K562 (cell line): ENCODE data around the gene FCAMR. TPM values are rescaled to one million over a fixed set of nuclear protein-coding genes. Genes with fewer than 3 reads are reported as not detected.
A peak's percentile ranks its signal among the peaks of the same experiment; 100 is the strongest.

Experiments
- ARID4B ChIP-seq: sonication (generic); formaldehyde crosslinking; IDR thresholded peaks from 2 replicates; pipeline ENCODE4 v1.8.0; 2022; ENCODE audit warnings: mild to moderate bottlenecking, missing genetic modification reagents
- CCNT2 ChIP-seq: IDR thresholded peaks from 2 replicates; pipeline ENCODE4 v1.6.1; 2011; ENCODE audit warnings: borderline replicate concordance, low read depth, mild to moderate bottlenecking, moderate library complexity, mixed read lengths, low read length; ENCODE audit not compliant: insufficient read length; ENCODE audit errors: extremely low read depth
- DNMT1 ChIP-seq: fragments of 450-650 bp; IDR thresholded peaks from 2 replicates; pipeline ENCODE4 v1.6.1; 2016; ENCODE audit warnings: antibody characterized with exemption, mild to moderate bottlenecking
- GABPB1 ChIP-seq: sonication (generic); formaldehyde crosslinking; IDR thresholded peaks from 2 replicates; pipeline ENCODE4 v1.8.0; 2022; ENCODE audit warnings: mild to moderate bottlenecking, missing genetic modification reagents
- IRF9 ChIP-seq: fragments of 450-650 bp; IDR thresholded peaks from 2 replicates; pipeline ENCODE4 v1.6.1; 2016; ENCODE audit warnings: missing biosample characterization, missing genetic modification characterization
- JUN ChIP-seq, 2 experiments: sonication (generic) in 1 of 2; formaldehyde crosslinking in 1 of 2; IDR thresholded peaks; 2 replicates each; pipeline versions ENCODE4 v1.6.1 to v1.8.0; 2012 to 2022; ENCODE audit warnings: borderline replicate concordance in 2 of 2, mild to moderate bottlenecking in 2 of 2, improper control_type of control experiment in 1 of 2, low read depth in 1 of 2, low read length in 1 of 2, missing genetic modification reagents in 1 of 2
- MAFK ChIP-seq: IDR thresholded peaks from 2 replicates; pipeline ENCODE4 v1.6.1; 2011; ENCODE audit warnings: low read length, improper control_type of control experiment
- MITF ChIP-seq: IDR thresholded peaks from 2 replicates; pipeline ENCODE4 v1.6.1; 2014; ENCODE audit warnings: antibody characterized with exemption
- MNT ChIP-seq, 2 experiments: fragments of 450-650 bp; conservative IDR thresholded peaks; 2 replicates each; pipeline ENCODE4 v1.6.1; 2017; ENCODE audit warnings: mild to moderate bottlenecking in 2 of 2, moderate library complexity in 2 of 2
- POLR2G ChIP-seq: fragments of 200-400 bp; formaldehyde crosslinking; IDR thresholded peaks from 2 replicates; pipeline ENCODE4 v1.6.1; 2017; ENCODE audit warnings: low read depth, mild to moderate bottlenecking, antibody characterized with exemption, low read length, moderate library complexity
- SMAD3 ChIP-seq: fragments of 450-650 bp; formaldehyde crosslinking; conservative IDR thresholded peaks from 2 replicates; pipeline ENCODE4 v1.4.0; 2020; ENCODE audit warnings: mild to moderate bottlenecking
- USF1 ChIP-seq: sonication (generic); formaldehyde crosslinking; IDR thresholded peaks from 2 replicates; pipeline ENCODE4 v1.9.0; 2022; ENCODE audit warnings: mild to moderate bottlenecking, missing genetic modification reagents
- ZNF121 ChIP-seq: sonication (generic); formaldehyde crosslinking; conservative IDR thresholded peaks from 2 replicates; pipeline ENCODE4 v1.8.0; 2022; ENCODE audit warnings: missing genetic modification reagents
- ZNF717 ChIP-seq: fragments of 250-450 bp; sonication (Bioruptor Pico); IDR thresholded peaks from 2 replicates; pipeline ENCODE4 v1.5.0; 2021
- polyA plus RNA-seq, 8 experiments: library from polyadenylated mRNA; depleted of rRNA in 4 of 8; stranded (reverse) in 5 of 8; unstranded in 3 of 8; fragments of >200 nt; fragmentation: Nextera tagmentation in 2 of 8; fragmentation: Illumina TruSeq in 1 of 8; extraction: Ambion mirVana in 2 of 8; extraction: Trizol in 1 of 8; gene quantifications; 2 replicates each; pipeline versions ENCODE4 v1.2.1 to v1.2.3, GENCODE V29; 2011 to 2014; ENCODE audit warnings: inconsistent platforms in 1 of 8, missing spikeins in 1 of 8
- total RNA-seq, 7 experiments: library from RNA; depleted of rRNA in 6 of 7; stranded (reverse); fragments of >200 nt in 6 of 7; fragmentation: Illumina TruSeq in 2 of 7; extraction: Trizol in 2 of 7; gene quantifications; 2 replicates each; pipeline versions ENCODE4 v1.2.1 to v1.2.3, GENCODE V29; 2011 to 2021; ENCODE audit warnings: low replicate concordance in 1 of 7

Gene FCAMR
- total and polyA plus RNA-seq, 9 of the 15 experiments (the other 6 are each of a cell fraction or from before 2014, with no cell fraction given), result not detected

- TF ChIP-seq DNMT1, result 0 out of 2 replicates have a peak, but pooled peaks have one; percentile 80
- TF ChIP-seq ARID4B (CRISPR knock-in tag), result no peak
- TF ChIP-seq MNT (conservative IDR thresholded peaks at IDR 0.05), result no peak; a peak in 1 of 4 replicates
- no peak for TF ChIP-seq MAFK
- no peak for TF ChIP-seq POLR2G
- no peak for TF ChIP-seq GABPB1 (CRISPR knock-in tag)
- no peak for TF ChIP-seq ZNF121
- TF ChIP-seq CCNT2, result no peak
- TF ChIP-seq IRF9, result no peak
- no peak for TF ChIP-seq ZNF717 (CRISPR knock-in tag)
- TF ChIP-seq MITF, result no peak
- TF ChIP-seq JUN (IDR thresholded peaks at IDR 0.05; ENCODE audit: borderline replicate concordance, low read depth, low read length), result no peak
- no peak for TF ChIP-seq JUN (CRISPR knock-in tag; IDR thresholded peaks at IDR 0.05; ENCODE audit: borderline replicate concordance)
- TF ChIP-seq SMAD3 (CRISPR knock-in tag), result no peak
- TF ChIP-seq USF1 (CRISPR knock-in tag), result no peak
These were observed 34.9 kb upstream of the FCAMR start (continued) for GRCh38 chr1:207004931-207005830.
